Hepatic stellate cell (primary cell): Measurements from ENCODE around the gene CRYGA.

Source experiments
- DNase-seq: peaks from one replicate; pipeline ENCODE4 v3.0.0; 2011; ENCODE audit warnings: low spot score

The CRYGA gene

GRCh38 chr2:208163489-208163888 lies at the start of gene CRYGA:
Gene CRYGA, minus strand, starts transcription at chr2:208163589. Its CDS starts 33 bp downstream, at chr2:208163556.
- DNase-seq: no peak

- no peak for DNase-seq
Measured at GRCh38 chr2:208210688-208211451, 47.5 kb upstream of the CRYGA start.

- DNase-seq: no peak
Measured at GRCh38 chr2:208208335-208209085, 45.1 kb upstream of the CRYGA start.

- DNase-seq: no peak
Measured at GRCh38 chr2:208207769-208208168, 44.4 kb upstream of the CRYGA start.

- no peak for DNase-seq
Measured at GRCh38 chr2:208204166-208204565, 40.8 kb upstream of the CRYGA start.

GRCh38 chr2:208195531-208195930 lies 32.1 kb upstream of the CRYGA start:
- no peak for DNase-seq

- no peak for DNase-seq
Measured at GRCh38 chr2:208192611-208193236, 29.3 kb upstream of the CRYGA start.

- DNase-seq: no peak
Measured at GRCh38 chr2:208189810-208190503, 26.6 kb upstream of the CRYGA start, which contains the start of gene C2orf80. Gene C2orf80, minus strand, starts transcription at chr2:208190030. Its CDS starts 3,044 bp downstream, at chr2:208186986.

- DNase-seq: no peak
Measured at GRCh38 chr2:208189069-208189809, 25.9 kb upstream of the CRYGA start.

- DNase-seq: no peak
Measured at GRCh38 chr2:208186893-208187292, 23.5 kb upstream of the CRYGA start.

- no peak for DNase-seq
Measured at GRCh38 chr2:208186465-208186864, 23.1 kb upstream of the CRYGA start.

- no peak for DNase-seq
Measured at GRCh38 chr2:208183972-208184705, 20.8 kb upstream of the CRYGA start.

GRCh38 chr2:208183526-208183925 lies 20.1 kb upstream of the CRYGA start:
- DNase-seq: no peak

- DNase-seq: no peak
Measured at GRCh38 chr2:208182835-208183234, 19.4 kb upstream of the CRYGA start.

- no peak for DNase-seq
Measured at GRCh38 chr2:208179028-208179609, 15.7 kb upstream of the CRYGA start.

GRCh38 chr2:208175840-208176153 lies 12.4 kb upstream of the CRYGA start:
- DNase-seq: no peak

- peak; percentile 70 for DNase-seq
Measured at GRCh38 chr2:208175069-208175839, 11.9 kb upstream of the CRYGA start.

GRCh38 chr2:208174144-208174543 lies 10.8 kb upstream of the CRYGA start:
- DNase-seq: no peak

- no peak for DNase-seq
Measured at GRCh38 chr2:208172125-208172524, 8.7 kb upstream of the CRYGA start.
